ENCODE data around the gene CGN. TPM values are rescaled to one million over a fixed set of nuclear protein-coding genes. Genes with fewer than 3 reads are reported as not detected.

Gene CGN
- total and polyA plus RNA-seq, 3 donors from 2014 or later, result 25.7 to 31.6 (median 25.9) TPM

DNA sequence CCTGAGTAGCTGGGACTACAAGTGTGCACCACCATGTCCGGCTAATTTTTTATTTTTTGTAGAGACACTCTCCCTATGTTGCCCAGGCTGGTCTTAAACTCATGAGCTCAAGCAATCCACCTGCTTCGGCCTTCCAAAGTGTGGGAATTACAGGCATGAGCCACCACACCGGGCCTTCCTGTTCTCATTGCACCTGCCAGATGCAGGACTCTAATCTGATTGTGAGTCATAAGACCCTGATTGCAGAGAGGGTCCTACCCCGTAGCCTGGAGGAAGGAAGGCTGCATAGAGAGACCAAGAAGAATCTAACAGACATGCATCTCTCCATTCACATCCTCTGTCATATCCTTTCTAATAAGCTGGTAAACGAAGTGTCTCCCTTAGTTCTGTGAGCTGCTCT lies 19.5 kb upstream of the CGN start:
- Histone ChIP-seq H3K27me3 (no peaks in the 10 kb centered on the region), H3K27ac (no peak overlapping the region), H3K4me1 (peaks cover 6% of the 10 kb centered on the region), H3K36me3 (ENCODE audit: low read depth, missing control alignments) (no peaks in the 10 kb centered on the region), H3K4me3 (no peak overlapping the region), H3K9me3 (no peaks in the 10 kb centered on the region)
- intact Hi-C loops (cut with DNase I; ENCODE audit: low total_unique reads), result no loop called here
- WGBS, 2 donors, result 87 to 89% methylated on average over 4 to 5 of the region's 5 CpGs
- TF ChIP-seq, protein P1, sequence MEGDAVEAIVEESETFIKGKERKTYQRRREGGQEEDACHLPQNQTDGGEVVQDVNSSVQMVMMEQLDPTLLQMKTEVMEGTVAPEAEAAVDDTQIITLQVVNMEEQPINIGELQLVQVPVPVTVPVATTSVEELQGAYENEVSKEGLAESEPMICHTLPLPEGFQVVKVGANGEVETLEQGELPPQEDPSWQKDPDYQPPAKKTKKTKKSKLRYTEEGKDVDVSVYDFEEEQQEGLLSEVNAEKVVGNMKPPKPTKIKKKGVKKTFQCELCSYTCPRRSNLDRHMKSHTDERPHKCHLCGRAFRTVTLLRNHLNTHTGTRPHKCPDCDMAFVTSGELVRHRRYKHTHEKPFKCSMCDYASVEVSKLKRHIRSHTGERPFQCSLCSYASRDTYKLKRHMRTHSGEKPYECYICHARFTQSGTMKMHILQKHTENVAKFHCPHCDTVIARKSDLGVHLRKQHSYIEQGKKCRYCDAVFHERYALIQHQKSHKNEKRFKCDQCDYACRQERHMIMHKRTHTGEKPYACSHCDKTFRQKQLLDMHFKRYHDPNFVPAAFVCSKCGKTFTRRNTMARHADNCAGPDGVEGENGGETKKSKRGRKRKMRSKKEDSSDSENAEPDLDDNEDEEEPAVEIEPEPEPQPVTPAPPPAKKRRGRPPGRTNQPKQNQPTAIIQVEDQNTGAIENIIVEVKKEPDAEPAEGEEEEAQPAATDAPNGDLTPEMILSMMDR (IDR thresholded peaks at IDR 0.05), result no peak
- TF ChIP-seq POLR2A (IDR thresholded peaks at IDR 0.05), result no peak
- no peak for DNase-seq

DNA sequence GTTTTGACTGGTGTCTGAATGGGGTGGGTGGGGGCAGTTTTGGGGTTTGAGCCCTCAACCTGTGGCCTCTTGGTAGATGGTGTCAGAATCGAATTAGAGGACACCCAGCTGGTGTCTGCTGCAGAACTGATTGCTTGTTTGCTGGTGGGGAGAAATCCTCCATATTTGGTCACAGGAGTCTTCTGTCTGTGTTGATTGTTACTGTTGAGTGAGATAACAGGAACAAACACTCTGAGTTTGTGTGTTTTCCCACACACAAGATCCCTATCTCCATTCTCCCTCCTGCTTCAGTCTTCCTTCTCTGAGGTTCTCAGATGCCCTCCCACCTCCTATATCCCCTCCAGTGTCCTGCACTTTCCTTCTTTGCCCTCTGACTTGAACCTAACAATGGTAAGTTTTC lies 19.1 kb upstream of the CGN start:
- 78 to 87% methylated on average over 1 of the region's 1 CpG for WGBS, 2 donors
- Histone ChIP-seq H3K4me3 (no peak overlapping the region), H3K36me3 (ENCODE audit: low read depth, missing control alignments) (no peaks in the 10 kb centered on the region), H3K27ac (no peak overlapping the region), H3K4me1 (peaks cover 6% of the 10 kb centered on the region), H3K27me3 (no peaks in the 10 kb centered on the region), H3K9me3 (no peaks in the 10 kb centered on the region)
- no peak for DNase-seq
- intact Hi-C loops (cut with DNase I; ENCODE audit: low total_unique reads), result no loop called here
- TF ChIP-seq POLR2A (IDR thresholded peaks at IDR 0.05), result no peak
- TF ChIP-seq, protein P1 (IDR thresholded peaks at IDR 0.05), result no peak

DNA sequence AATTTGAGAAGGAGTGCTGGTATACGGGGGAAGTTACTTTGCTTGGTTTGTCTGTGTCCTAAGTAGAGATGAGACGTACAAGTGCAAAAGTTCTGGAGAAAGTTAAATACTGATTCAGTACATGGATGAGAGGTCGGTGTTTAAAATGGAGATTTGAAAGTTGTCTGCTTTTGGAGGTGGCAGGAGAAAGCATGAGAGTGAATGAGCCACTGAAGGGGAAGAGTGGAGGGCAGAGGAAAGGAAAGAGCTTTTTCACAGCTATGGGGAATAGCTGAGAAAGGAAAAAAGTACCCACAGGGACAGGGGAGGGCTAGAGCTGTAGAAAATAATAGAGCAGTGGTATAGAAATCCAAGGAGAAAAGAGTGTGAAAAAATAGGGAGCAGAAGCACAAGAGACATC lies 18.1 kb upstream of the CGN start:
- Histone ChIP-seq H3K27ac (no peak overlapping the region), H3K4me1 (peaks cover 6% of the 10 kb centered on the region), H3K4me3 (no peak overlapping the region), H3K9me3 (no peaks in the 10 kb centered on the region), H3K36me3 (ENCODE audit: low read depth, missing control alignments) (no peaks in the 10 kb centered on the region), H3K27me3 (no peaks in the 10 kb centered on the region)
- intact Hi-C loops (cut with DNase I; ENCODE audit: low total_unique reads), result no loop called here
- no peak for TF ChIP-seq POLR2A (IDR thresholded peaks at IDR 0.05)
- TF ChIP-seq, protein P1 (IDR thresholded peaks at IDR 0.05), result no peak
- 95 to 96% methylated on average over 3 of the region's 3 CpGs for WGBS, 2 donors
- DNase-seq, result no peak

DNA sequence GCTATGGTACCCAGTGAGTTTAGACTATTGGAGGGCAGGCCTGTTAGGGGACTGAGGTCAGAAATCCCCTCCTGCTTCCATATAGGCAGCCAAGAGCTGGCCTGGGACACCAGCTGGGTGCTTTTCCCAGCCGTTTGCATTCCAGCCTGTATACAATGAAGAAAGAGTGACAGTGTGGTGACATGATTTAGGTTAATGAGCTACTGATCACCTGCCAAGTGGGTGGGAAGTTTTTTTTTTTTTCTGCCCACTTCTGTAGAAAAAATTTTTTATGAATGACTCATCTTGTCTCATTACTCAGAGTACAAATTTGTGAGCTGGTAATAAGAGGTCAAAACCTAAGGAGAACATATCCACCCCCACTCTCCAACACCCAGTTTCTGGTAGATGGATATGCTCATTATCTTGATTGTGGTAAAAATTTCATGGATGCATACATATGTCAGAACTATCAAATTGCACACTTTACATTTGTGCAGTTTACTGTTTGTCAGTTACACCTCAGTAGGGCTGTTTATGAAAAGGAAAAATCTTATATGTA lies 16.4 kb upstream of the CGN start:
- H3K9me3 ChIP-seq, result no peaks in the 10 kb centered on the region
- DNase-seq, result no peak
- H3K27ac ChIP-seq, result peak overlapping the region; percentile 2 to 16
- H3K36me3 ChIP-seq (ENCODE audit: low read depth, missing control alignments), result no peaks in the 10 kb centered on the region
- intact Hi-C loops (cut with DNase I; ENCODE audit: low total_unique reads), result no loop called here
- TF ChIP-seq, protein P1 (IDR thresholded peaks at IDR 0.05), result no peak
- TF ChIP-seq POLR2A (IDR thresholded peaks at IDR 0.05), result no peak
- H3K4me1 ChIP-seq, result peaks cover 6% of the 10 kb centered on the region
- no peak overlapping the region for H3K4me3 ChIP-seq
- 0% methylated on average over 1 of the region's 1 CpG for WGBS, 2 donors
- H3K27me3 ChIP-seq, result no peaks in the 10 kb centered on the region

DNA sequence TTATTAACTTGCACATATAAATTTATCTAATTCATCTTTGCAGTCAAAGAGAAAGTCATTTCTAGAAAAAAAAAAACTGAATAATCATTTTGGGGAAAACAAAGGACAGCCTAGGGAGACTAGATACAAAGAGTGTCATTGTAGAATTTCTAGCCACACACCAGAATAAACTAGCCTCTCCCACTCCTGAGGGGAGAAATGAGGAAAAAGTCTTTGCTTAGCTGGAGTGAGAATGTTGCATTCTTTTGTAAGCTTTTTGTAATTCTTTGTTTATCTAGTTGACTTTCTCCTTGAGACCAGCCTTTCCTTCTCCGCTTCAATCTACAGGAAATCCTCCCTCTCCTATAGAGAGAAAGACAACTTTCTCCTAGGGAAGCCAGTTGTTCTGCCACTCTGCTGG lies 15.9 kb upstream of the CGN start:
- TF ChIP-seq, protein P1 (IDR thresholded peaks at IDR 0.05), result no peak
- no peak for TF ChIP-seq POLR2A (IDR thresholded peaks at IDR 0.05)
- H3K4me1 ChIP-seq, result peaks cover 6% of the 10 kb centered on the region
- peak overlapping the region; percentile 55 to 67 for H3K27ac ChIP-seq
- intact Hi-C loops (cut with DNase I; ENCODE audit: low total_unique reads), result no loop called here
- H3K27me3 ChIP-seq, result no peaks in the 10 kb centered on the region
- no peaks in the 10 kb centered on the region for H3K9me3 ChIP-seq
- H3K36me3 ChIP-seq (ENCODE audit: low read depth, missing control alignments), result no peaks in the 10 kb centered on the region
- 47 to 48% methylated on average over 1 of the region's 1 CpG for WGBS, 2 donors
- no peak overlapping the region for H3K4me3 ChIP-seq
- DNase-seq, result no peak
